Testis (tissue), 3 donors: ENCODE data around the gene DGKB. TPM values are rescaled to one million over a fixed set of nuclear protein-coding genes. Genes with fewer than 3 reads are reported as not detected.

Experiments
- DNase-seq: peaks from one replicate; pipeline ENCODE4 v3.0.0-alpha.2; 2019
- H3K27ac ChIP-seq, 2 donors: fragments of 200-600 bp; sonication (generic); one replicate each; pipeline ENCODE4 v1.5.1; 2019
- H3K27me3 ChIP-seq: fragments of 200-600 bp; sonication (generic); one replicate; pipeline ENCODE4 v1.5.1; 2019
- H3K36me3 ChIP-seq: fragments of 200-600 bp; sonication (generic); one replicate; pipeline ENCODE4 v1.5.1; 2017; ENCODE audit warnings: low read depth; ENCODE audit errors: missing control alignments
- H3K4me1 ChIP-seq: fragments of 200-600 bp; sonication (generic); one replicate; pipeline ENCODE4 v1.5.1; 2019
- H3K4me3 ChIP-seq, 2 donors: fragments of 200-600 bp; sonication (generic); one replicate each; pipeline ENCODE4 v1.5.1; 2017 to 2019
- H3K9me3 ChIP-seq: fragments of 200-600 bp; sonication (generic); one replicate; pipeline ENCODE4 v1.5.1; 2017
- CTCF ChIP-seq, 3 experiments: fragments of 450-650 bp in 2 of 3; fragments of 200-600 bp in 1 of 3; sonication (generic) in 1 of 3; IDR thresholded peaks; one replicate each; pipeline ENCODE4 v1.5.1; 2016 to 2019; ENCODE audit warnings: antibody characterized with exemption in 3 of 3, mild to moderate bottlenecking in 2 of 3, moderate library complexity in 1 of 3
- POLR2A ChIP-seq: fragments of 450-650 bp; IDR thresholded peaks from one replicate; pipeline ENCODE4 v1.6.1; 2017; ENCODE audit warnings: antibody characterized with exemption, mild to moderate bottlenecking, moderate library complexity
- WGBS, 2 donors: methylation state at CpG; one replicate each; pipeline ENCODE4 v1.1.5; 2018; 5-methylcytosine and 5-hydroxymethylcytosine counted together
- intact Hi-C: fragments of 100-400 bp; cut with DNase I; formaldehyde crosslinking; loops from one replicate; pipeline ENCODE4 v1.15.1; 2023; ENCODE audit warnings: low total_unique reads
- polyA plus RNA-seq: library from polyadenylated mRNA; stranded (reverse); fragments of 350-450 nt; fragmentation: Illumina TruSeq; extraction: RNeasy Lipid Tissue Mini Kit (QIAGEN cat#74804); gene quantifications from one replicate; pipeline ENCODE4 v1.2.3, GENCODE V29; 2014; ENCODE audit warnings: low read depth, low replicate concordance; ENCODE audit not compliant: insufficient read depth
- total RNA-seq, 2 donors: library from RNA; depleted of rRNA; stranded (reverse); fragments of >200 nt; gene quantifications; one replicate each; pipeline ENCODE4 v1.2.3, GENCODE V29; 2016

The DGKB gene
- total and polyA plus RNA-seq, 3 donors from 2014 or later: 0.17 to 1.1 (median 0.55) TPM

GRCh38 chr7:14407246-14408015, 495.1 kb downstream of the DGKB start:
- Histone ChIP-seq H3K27ac (no peak overlapping the region), H3K27me3 (no peaks in the 10 kb centered on the region), H3K9me3 (no peaks in the 10 kb centered on the region), H3K4me1 (no peaks in the 10 kb centered on the region), H3K4me3 (no peak overlapping the region), H3K36me3 (no peaks in the 10 kb centered on the region)
- 66 to 71% methylated on average over 6 of the region's 6 CpGs for WGBS, 2 donors
- intact Hi-C loops: no loop called here
- DNase-seq: no peak
- TF ChIP-seq CTCF (IDR thresholded peaks at IDR 0.05): no peak
- TF ChIP-seq POLR2A: no peak

- no peak for DNase-seq
- H3K4me3 ChIP-seq: no peak overlapping the region
- H3K4me1 ChIP-seq: no peaks in the 10 kb centered on the region
- no peaks in the 10 kb centered on the region for H3K9me3 ChIP-seq
- TF ChIP-seq CTCF (IDR thresholded peaks at IDR 0.05) (no peak), POLR2A (no peak)
- 86 to 87% methylated on average over 2 of the region's 2 CpGs for WGBS, 2 donors
- H3K27ac ChIP-seq: no peak overlapping the region
- intact Hi-C loops: no loop called here
- H3K27me3 ChIP-seq: no peaks in the 10 kb centered on the region
- H3K36me3 ChIP-seq: no peaks in the 10 kb centered on the region
These were observed 499.0 kb downstream of the DGKB start for GRCh38 chr7:14403587-14403986.

DNA sequence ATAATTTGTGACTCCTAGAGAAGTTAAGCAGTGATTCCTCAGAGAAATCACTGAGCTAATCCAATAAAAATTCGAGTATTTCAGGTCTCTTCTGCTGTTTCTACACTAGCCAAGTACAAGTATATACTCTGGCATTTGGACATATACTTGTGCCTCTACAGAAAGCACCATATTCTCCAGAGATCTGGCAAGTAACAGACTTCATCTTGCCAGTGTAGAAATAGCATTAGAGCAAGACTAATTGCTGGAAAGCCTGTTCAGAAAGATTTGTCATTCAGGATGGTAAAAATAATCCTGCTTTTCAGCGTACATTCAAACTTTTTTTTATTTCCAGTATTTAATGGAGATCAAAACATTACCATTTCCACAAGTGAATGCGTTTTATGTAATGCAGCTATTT, 502.3 kb downstream of the DGKB start:
- no peak for TF ChIP-seq POLR2A
- no peak for TF ChIP-seq CTCF (IDR thresholded peaks at IDR 0.05)
- no peak for DNase-seq
- Histone ChIP-seq H3K36me3 (no peaks in the 10 kb centered on the region), H3K4me1 (no peaks in the 10 kb centered on the region), H3K27ac (no peak overlapping the region), H3K9me3 (no peaks in the 10 kb centered on the region), H3K4me3 (no peak overlapping the region), H3K27me3 (no peaks in the 10 kb centered on the region)
- intact Hi-C loops: no loop called here
- 70 to 78% methylated on average over 3 of the region's 3 CpGs for WGBS, 2 donors

DNA sequence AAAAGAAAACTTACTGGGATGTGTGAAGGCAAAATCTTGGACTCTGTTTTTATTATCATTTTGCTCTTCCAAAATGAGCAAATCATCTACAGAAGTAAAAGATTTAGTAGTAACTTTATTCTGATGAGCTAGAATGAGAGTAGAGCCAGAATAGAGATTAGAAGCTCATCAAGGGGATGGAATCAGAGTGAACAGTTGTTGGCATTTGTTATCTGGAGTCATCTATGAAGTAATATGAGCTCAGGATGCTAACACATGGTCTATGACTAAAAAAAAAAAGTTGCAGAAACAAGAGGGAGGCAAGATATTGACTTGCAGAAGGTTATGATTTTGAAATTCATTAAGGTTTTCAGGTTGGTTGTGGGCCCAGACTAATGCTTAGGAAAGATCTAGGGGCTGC, 504.0 kb downstream of the DGKB start:
- no peak overlapping the region for H3K27ac ChIP-seq
- no peaks in the 10 kb centered on the region for H3K36me3 ChIP-seq
- H3K9me3 ChIP-seq: no peaks in the 10 kb centered on the region
- no peak for DNase-seq
- intact Hi-C loops: no loop called here
- TF ChIP-seq CTCF (IDR thresholded peaks at IDR 0.05): no peak
- no peak for TF ChIP-seq POLR2A
- H3K4me3 ChIP-seq: no peak overlapping the region
- H3K4me1 ChIP-seq: no peaks in the 10 kb centered on the region
- no peaks in the 10 kb centered on the region for H3K27me3 ChIP-seq

- Histone ChIP-seq H3K36me3 (no peaks in the 10 kb centered on the region), H3K9me3 (no peaks in the 10 kb centered on the region), H3K4me1 (no peaks in the 10 kb centered on the region), H3K27ac (no peak overlapping the region), H3K27me3 (no peaks in the 10 kb centered on the region), H3K4me3 (no peak overlapping the region)
- intact Hi-C loops: no loop called here
- TF ChIP-seq POLR2A: no peak
- TF ChIP-seq CTCF (IDR thresholded peaks at IDR 0.05): no peak
- no peak for DNase-seq
These were observed 506.7 kb downstream of the DGKB start for GRCh38 chr7:14395860-14396259.
